ENCODE measurements around the gene ZNF544. TPM values are rescaled to one million over a fixed set of nuclear protein-coding genes. Genes with fewer than 3 reads are reported as not detected.

ZNF544 gene
- total and polyA plus RNA-seq, 2 of the 8 experiments (the other 6 are each of a cell fraction or from before 2014, with no cell fraction given) = 48.8 to 60.8 TPM

DNA sequence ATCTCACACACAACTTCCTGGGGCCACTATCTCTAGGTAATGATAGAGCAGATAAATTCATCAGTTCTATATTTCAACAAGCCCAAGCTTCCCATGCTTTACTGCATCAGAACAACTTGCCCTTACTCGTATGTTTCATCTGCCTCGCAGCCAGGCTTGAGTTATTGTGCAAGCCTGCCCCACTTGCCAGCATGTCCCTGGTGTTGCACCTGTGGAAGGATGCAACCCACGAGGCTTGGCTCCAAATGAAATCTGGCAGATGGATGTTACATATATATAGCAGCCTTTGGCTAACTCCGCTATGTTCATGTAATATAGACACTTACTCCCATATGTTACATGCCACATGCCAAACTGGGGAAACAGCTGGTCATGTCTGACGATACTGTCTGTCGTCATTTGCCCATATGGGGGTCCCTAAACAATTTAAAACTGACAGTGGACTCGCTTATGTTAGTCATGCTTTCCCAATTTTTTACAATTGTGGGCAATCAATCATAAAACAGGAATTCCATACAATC lies 82.7 kb downstream of the ZNF544 start (continued):
- TF ChIP-seq, protein P1, sequence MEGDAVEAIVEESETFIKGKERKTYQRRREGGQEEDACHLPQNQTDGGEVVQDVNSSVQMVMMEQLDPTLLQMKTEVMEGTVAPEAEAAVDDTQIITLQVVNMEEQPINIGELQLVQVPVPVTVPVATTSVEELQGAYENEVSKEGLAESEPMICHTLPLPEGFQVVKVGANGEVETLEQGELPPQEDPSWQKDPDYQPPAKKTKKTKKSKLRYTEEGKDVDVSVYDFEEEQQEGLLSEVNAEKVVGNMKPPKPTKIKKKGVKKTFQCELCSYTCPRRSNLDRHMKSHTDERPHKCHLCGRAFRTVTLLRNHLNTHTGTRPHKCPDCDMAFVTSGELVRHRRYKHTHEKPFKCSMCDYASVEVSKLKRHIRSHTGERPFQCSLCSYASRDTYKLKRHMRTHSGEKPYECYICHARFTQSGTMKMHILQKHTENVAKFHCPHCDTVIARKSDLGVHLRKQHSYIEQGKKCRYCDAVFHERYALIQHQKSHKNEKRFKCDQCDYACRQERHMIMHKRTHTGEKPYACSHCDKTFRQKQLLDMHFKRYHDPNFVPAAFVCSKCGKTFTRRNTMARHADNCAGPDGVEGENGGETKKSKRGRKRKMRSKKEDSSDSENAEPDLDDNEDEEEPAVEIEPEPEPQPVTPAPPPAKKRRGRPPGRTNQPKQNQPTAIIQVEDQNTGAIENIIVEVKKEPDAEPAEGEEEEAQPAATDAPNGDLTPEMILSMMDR (IDR thresholded peaks at IDR 0.05; ENCODE audit: control extremely low read depth in 1 of 3, insufficient read depth in 1 of 3, low read depth in 1 of 3, low read length in 3 of 3) = no peak
- TF ChIP-seq, protein P2, sequence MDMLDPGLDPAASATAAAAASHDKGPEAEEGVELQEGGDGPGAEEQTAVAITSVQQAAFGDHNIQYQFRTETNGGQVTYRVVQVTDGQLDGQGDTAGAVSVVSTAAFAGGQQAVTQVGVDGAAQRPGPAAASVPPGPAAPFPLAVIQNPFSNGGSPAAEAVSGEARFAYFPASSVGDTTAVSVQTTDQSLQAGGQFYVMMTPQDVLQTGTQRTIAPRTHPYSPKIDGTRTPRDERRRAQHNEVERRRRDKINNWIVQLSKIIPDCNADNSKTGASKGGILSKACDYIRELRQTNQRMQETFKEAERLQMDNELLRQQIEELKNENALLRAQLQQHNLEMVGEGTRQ (IDR thresholded peaks at IDR 0.05; ENCODE audit: low read length) = no peak

Other genes starting within 250 kb of the ZNF544 start
- 17.5 and 19.3 TPM in 2 replicates for gene ZNF606, start 226.1 kb upstream of the ZNF544 start, total RNA-seq (2021; fragmentation: NEBNext Ultra II Directional; extraction: Animal tissue kit (Norgen Biotek cat#: 25700))
- gene ZNF606, start 226.1 kb upstream of the ZNF544 start, polyA plus RNA-seq (2011; rRNA removed) = 5.2 and 10.2 TPM in 2 replicates
- 0.69 and 1.2 TPM in 2 replicates for gene ZSCAN1, start 194.9 kb upstream of the ZNF544 start, total RNA-seq (2021; fragmentation: NEBNext Ultra II Directional; extraction: Animal tissue kit (Norgen Biotek cat#: 25700))
- gene ZSCAN1, start 194.9 kb upstream of the ZNF544 start, polyA plus RNA-seq (2011; rRNA removed) = 4.3 and 6.4 TPM in 2 replicates
- gene ZNF135, start 169.6 kb upstream of the ZNF544 start, total RNA-seq (2021; fragmentation: NEBNext Ultra II Directional; extraction: Animal tissue kit (Norgen Biotek cat#: 25700)) = 5.2 and 5.3 TPM in 2 replicates
- gene ZNF135, start 169.6 kb upstream of the ZNF544 start, polyA plus RNA-seq (2011; rRNA removed) = 6.9 and 7.9 TPM in 2 replicates
- gene ZSCAN18, start 130.7 kb upstream of the ZNF544 start, total RNA-seq (2021; fragmentation: NEBNext Ultra II Directional; extraction: Animal tissue kit (Norgen Biotek cat#: 25700)) = 37.0 and 37.6 TPM in 2 replicates
- gene ZSCAN18, start 130.7 kb upstream of the ZNF544 start, polyA plus RNA-seq (2011; rRNA removed) = 41.4 and 64.7 TPM in 2 replicates
- gene ZNF329, start 78.1 kb upstream of the ZNF544 start, total RNA-seq (2021; fragmentation: NEBNext Ultra II Directional; extraction: Animal tissue kit (Norgen Biotek cat#: 25700)) = 11.2 and 12.0 TPM in 2 replicates
- gene ZNF329, start 78.1 kb upstream of the ZNF544 start, polyA plus RNA-seq (2011; rRNA removed) = 5.0 and 5.8 TPM in 2 replicates
- 25.1 and 27.7 TPM in 2 replicates for gene ZNF274, start 45.9 kb upstream of the ZNF544 start, total RNA-seq (2021; fragmentation: NEBNext Ultra II Directional; extraction: Animal tissue kit (Norgen Biotek cat#: 25700))
- 13.3 and 14.2 TPM in 2 replicates for gene ZNF274, start 45.9 kb upstream of the ZNF544 start, polyA plus RNA-seq (2011; rRNA removed)
- 20.5 and 21.5 TPM in 2 replicates for gene ZNF8, start 50.0 kb downstream of the ZNF544 start, total RNA-seq (2021; fragmentation: NEBNext Ultra II Directional; extraction: Animal tissue kit (Norgen Biotek cat#: 25700))
- 9.2 and 9.8 TPM in 2 replicates for gene ZNF8, start 50.0 kb downstream of the ZNF544 start, polyA plus RNA-seq (2011; rRNA removed)
- gene ERVK3-1, start 76.5 kb downstream of the ZNF544 start, total RNA-seq (2021; fragmentation: NEBNext Ultra II Directional; extraction: Animal tissue kit (Norgen Biotek cat#: 25700)) = 30.6 and 31.5 TPM in 2 replicates
- gene ERVK3-1, start 76.5 kb downstream of the ZNF544 start, polyA plus RNA-seq (2011; rRNA removed) = 28.1 and 29.9 TPM in 2 replicates
- gene ZSCAN22, start 98.1 kb downstream of the ZNF544 start, total RNA-seq (2021; fragmentation: NEBNext Ultra II Directional; extraction: Animal tissue kit (Norgen Biotek cat#: 25700)) = 3.1 and 3.2 TPM in 2 replicates
- gene ZSCAN22, start 98.1 kb downstream of the ZNF544 start, polyA plus RNA-seq (2011; rRNA removed) = 2.6 and 3.3 TPM in 2 replicates
- 19.9 and 20.8 TPM in 2 replicates for gene A1BG, start 124.6 kb downstream of the ZNF544 start, total RNA-seq (2021; fragmentation: NEBNext Ultra II Directional; extraction: Animal tissue kit (Norgen Biotek cat#: 25700))
- gene A1BG, start 124.6 kb downstream of the ZNF544 start, polyA plus RNA-seq (2011; rRNA removed) = 69.6 and 108 TPM in 2 replicates
- 0.93 and 1.0 TPM in 2 replicates for gene ZNF497, start 133.8 kb downstream of the ZNF544 start, total RNA-seq (2021; fragmentation: NEBNext Ultra II Directional; extraction: Animal tissue kit (Norgen Biotek cat#: 25700))
- gene ZNF497, start 133.8 kb downstream of the ZNF544 start, polyA plus RNA-seq (2011; rRNA removed) = 1.4 and 2.0 TPM in 2 replicates
- 1.9 and 2.7 TPM in 2 replicates for gene ZNF837, start 152.1 kb downstream of the ZNF544 start, total RNA-seq (2021; fragmentation: NEBNext Ultra II Directional; extraction: Animal tissue kit (Norgen Biotek cat#: 25700))
- 3.3 and 6.6 TPM in 2 replicates for gene ZNF837, start 152.1 kb downstream of the ZNF544 start, polyA plus RNA-seq (2011; rRNA removed)
- 1,554 and 1,557 TPM in 2 replicates for gene RPS5, start 158.4 kb downstream of the ZNF544 start, total RNA-seq (2021; fragmentation: NEBNext Ultra II Directional; extraction: Animal tissue kit (Norgen Biotek cat#: 25700))
- gene RPS5, start 158.4 kb downstream of the ZNF544 start, polyA plus RNA-seq (2011; rRNA removed) = 5,731 and 5,910 TPM in 2 replicates
- gene RNF225, start 166.7 kb downstream of the ZNF544 start, total RNA-seq (2021; fragmentation: NEBNext Ultra II Directional; extraction: Animal tissue kit (Norgen Biotek cat#: 25700)) = 1.0 and 1.2 TPM in 2 replicates
- 0.17 TPM in 2 replicates for gene RNF225, start 166.7 kb downstream of the ZNF544 start, polyA plus RNA-seq (2011; rRNA removed)
- 4.5 and 5.2 TPM in 2 replicates for gene ZNF584, start 179.7 kb downstream of the ZNF544 start, total RNA-seq (2021; fragmentation: NEBNext Ultra II Directional; extraction: Animal tissue kit (Norgen Biotek cat#: 25700))
- gene ZNF584, start 179.7 kb downstream of the ZNF544 start, polyA plus RNA-seq (2011; rRNA removed) = 2.5 and 2.7 TPM in 2 replicates
- 1.5 and 1.9 TPM in 2 replicates for gene ZNF132, start 211.2 kb downstream of the ZNF544 start, total RNA-seq (2021; fragmentation: NEBNext Ultra II Directional; extraction: Animal tissue kit (Norgen Biotek cat#: 25700))
- 0.86 and 0.89 TPM in 2 replicates for gene ZNF132, start 211.2 kb downstream of the ZNF544 start, polyA plus RNA-seq (2011; rRNA removed)
- 5.3 and 6.0 TPM in 2 replicates for gene ZNF324B, start 222.7 kb downstream of the ZNF544 start, total RNA-seq (2021; fragmentation: NEBNext Ultra II Directional; extraction: Animal tissue kit (Norgen Biotek cat#: 25700))
- gene ZNF324B, start 222.7 kb downstream of the ZNF544 start, polyA plus RNA-seq (2011; rRNA removed) = 2.9 and 3.5 TPM in 2 replicates
- 5.8 and 6.4 TPM in 2 replicates for gene ZNF324, start 238.2 kb downstream of the ZNF544 start, total RNA-seq (2021; fragmentation: NEBNext Ultra II Directional; extraction: Animal tissue kit (Norgen Biotek cat#: 25700))
- gene ZNF324, start 238.2 kb downstream of the ZNF544 start, polyA plus RNA-seq (2011; rRNA removed) = 5.1 and 6.7 TPM in 2 replicates
- gene ZNF446, start 247.4 kb downstream of the ZNF544 start, total RNA-seq (2021; fragmentation: NEBNext Ultra II Directional; extraction: Animal tissue kit (Norgen Biotek cat#: 25700)) = 4.1 and 4.3 TPM in 2 replicates
- gene ZNF446, start 247.4 kb downstream of the ZNF544 start, polyA plus RNA-seq (2011; rRNA removed) = 5.5 and 8.2 TPM in 2 replicates

All from H1 (cell line).